ENCODE measurements around the gene PPARD.
A peak's percentile ranks its signal among the peaks of the same experiment; 100 is the strongest.

The PPARD gene

DNA sequence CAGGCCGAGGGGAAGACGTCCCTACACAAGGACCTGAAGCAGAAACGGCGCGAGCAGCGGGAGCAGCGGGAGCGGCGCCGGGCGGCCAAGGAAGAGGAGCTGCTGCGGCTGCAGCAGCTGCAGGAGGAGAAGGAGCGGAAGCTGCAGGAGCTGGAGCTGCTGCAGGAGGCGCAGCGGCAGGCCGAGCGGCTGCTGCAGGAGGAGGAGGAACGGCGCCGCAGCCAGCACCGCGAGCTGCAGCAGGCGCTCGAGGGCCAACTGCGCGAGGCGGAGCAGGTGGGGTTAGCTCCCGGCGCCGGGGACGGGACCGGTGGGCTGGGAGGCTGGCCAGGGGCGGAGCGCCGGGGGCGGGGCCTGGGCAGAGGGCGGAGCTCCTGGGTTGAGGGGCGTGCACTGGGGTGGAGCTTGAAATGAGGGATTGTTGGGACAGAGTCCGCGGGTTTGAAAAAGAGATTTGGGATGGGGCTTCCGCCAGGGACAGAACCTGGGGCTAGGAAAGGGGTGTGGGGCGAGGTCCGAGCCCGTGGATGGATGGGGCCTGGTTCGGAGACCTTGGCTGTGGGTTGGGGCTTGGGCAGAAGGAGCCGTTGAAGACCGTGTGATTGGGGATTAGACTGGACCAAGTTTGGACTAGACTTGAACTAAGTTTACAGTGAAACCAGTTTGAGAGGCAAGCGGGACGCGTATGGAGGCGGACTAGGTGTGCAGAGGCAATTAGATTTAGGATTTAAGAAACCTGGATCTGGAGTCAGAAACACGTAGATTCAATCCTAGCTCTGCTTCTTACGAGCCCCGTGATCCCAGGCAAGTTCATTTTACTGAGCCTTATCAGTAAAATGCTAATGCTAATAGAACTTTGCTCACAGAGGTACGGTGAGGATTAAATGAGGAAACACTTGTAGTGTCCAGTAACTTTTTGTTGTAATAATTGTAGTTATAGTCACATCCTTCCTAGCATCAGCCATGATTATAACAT is 23.9 kb upstream of the PPARD start:
- TF ChIP-seq SIN3A (IDR thresholded peaks at IDR 0.05; ENCODE audit: borderline replicate concordance, insufficient read depth, low read length), result no peak
- peak; percentile 39 for TF ChIP-seq FOXP2 (optimal IDR thresholded peaks at IDR 0.05; ENCODE audit: borderline replicate concordance, extremely low read depth, extremely low read length, insufficient read depth)
- TF ChIP-seq POLR2AphosphoS5 (IDR thresholded peaks at IDR 0.05; ENCODE audit: low read depth, low read length), result peak; percentile 79
- TF ChIP-seq, protein P1, sequence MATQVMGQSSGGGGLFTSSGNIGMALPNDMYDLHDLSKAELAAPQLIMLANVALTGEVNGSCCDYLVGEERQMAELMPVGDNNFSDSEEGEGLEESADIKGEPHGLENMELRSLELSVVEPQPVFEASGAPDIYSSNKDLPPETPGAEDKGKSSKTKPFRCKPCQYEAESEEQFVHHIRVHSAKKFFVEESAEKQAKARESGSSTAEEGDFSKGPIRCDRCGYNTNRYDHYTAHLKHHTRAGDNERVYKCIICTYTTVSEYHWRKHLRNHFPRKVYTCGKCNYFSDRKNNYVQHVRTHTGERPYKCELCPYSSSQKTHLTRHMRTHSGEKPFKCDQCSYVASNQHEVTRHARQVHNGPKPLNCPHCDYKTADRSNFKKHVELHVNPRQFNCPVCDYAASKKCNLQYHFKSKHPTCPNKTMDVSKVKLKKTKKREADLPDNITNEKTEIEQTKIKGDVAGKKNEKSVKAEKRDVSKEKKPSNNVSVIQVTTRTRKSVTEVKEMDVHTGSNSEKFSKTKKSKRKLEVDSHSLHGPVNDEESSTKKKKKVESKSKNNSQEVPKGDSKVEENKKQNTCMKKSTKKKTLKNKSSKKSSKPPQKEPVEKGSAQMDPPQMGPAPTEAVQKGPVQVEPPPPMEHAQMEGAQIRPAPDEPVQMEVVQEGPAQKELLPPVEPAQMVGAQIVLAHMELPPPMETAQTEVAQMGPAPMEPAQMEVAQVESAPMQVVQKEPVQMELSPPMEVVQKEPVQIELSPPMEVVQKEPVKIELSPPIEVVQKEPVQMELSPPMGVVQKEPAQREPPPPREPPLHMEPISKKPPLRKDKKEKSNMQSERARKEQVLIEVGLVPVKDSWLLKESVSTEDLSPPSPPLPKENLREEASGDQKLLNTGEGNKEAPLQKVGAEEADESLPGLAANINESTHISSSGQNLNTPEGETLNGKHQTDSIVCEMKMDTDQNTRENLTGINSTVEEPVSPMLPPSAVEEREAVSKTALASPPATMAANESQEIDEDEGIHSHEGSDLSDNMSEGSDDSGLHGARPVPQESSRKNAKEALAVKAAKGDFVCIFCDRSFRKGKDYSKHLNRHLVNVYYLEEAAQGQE (IDR thresholded peaks at IDR 0.05; ENCODE audit: insufficient read depth in 1 of 2, low read depth in 2 of 2, low read length in 2 of 2), result no peak
- TF ChIP-seq TAF1 (IDR thresholded peaks at IDR 0.05; ENCODE audit: borderline replicate concordance, insufficient read depth, low read length), result peak; percentile 80; the same call in 1 of the 2 replicates

DNA sequence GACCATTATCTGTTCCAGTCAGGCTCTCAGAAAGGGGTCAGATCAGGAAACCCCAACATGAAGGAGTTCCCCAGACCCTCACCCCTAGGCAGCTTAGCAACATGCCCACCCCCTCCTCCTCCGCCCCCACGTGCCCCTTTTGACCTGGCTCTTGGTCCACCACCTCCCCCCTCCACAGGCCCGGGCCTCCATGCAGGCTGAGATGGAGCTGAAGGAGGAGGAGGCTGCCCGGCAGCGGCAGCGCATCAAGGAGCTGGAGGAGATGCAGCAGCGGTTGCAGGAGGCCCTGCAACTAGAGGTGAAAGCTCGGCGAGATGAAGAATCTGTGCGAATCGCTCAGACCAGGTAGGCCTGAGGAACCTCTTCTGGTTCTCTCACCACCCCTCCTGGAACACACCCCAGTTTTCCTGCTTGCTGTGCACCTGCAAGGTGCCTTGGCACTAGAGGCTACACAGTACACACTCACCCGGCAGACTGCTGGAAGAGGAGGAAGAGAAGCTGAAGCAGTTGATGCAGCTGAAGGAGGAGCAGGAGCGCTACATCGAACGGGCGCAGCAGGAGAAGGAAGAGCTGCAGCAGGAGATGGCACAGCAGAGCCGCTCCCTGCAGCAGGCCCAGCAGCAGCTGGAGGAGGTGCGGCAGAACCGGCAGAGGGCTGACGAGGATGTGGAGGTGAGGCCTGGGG is 22.9 kb upstream of the PPARD start:
- TF ChIP-seq FOXP2 (optimal IDR thresholded peaks at IDR 0.05; ENCODE audit: borderline replicate concordance, extremely low read depth, extremely low read length, insufficient read depth) (no peak), TAF1 (IDR thresholded peaks at IDR 0.05; ENCODE audit: borderline replicate concordance, insufficient read depth, low read length) (no peak), SIN3A (IDR thresholded peaks at IDR 0.05; ENCODE audit: borderline replicate concordance, insufficient read depth, low read length) (no peak), POLR2AphosphoS5 (IDR thresholded peaks at IDR 0.05; ENCODE audit: low read depth, low read length) (no peak)

DNA sequence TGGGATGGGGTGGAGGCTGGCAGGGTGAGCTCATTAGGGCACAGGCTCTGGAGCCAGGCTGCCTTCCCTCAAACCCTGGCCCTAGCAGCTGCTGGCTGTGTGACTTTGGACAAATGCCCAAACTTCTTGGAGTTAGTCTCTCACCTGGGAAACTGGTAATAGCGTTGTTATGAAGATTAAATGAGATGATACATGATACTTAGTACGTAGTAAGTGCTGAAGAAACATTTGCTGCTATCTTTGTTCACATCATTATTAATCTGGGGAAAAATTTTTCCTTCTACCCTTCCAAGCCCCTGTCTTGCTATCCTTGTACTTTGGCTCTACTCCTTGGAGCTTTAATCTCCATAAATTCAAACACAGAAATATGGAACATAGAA is 22.3 kb upstream of the PPARD start:
- TF ChIP-seq, protein P1 (IDR thresholded peaks at IDR 0.05; ENCODE audit: insufficient read depth in 1 of 2, low read depth in 2 of 2, low read length in 2 of 2), result no peak
- TF ChIP-seq POLR2AphosphoS5 (IDR thresholded peaks at IDR 0.05; ENCODE audit: low read depth, low read length) (no peak), FOXP2 (optimal IDR thresholded peaks at IDR 0.05; ENCODE audit: borderline replicate concordance, extremely low read depth, extremely low read length, insufficient read depth) (no peak), SIN3A (IDR thresholded peaks at IDR 0.05; ENCODE audit: borderline replicate concordance, insufficient read depth, low read length) (no peak), TAF1 (IDR thresholded peaks at IDR 0.05; ENCODE audit: borderline replicate concordance, insufficient read depth, low read length) (no peak)

DNA sequence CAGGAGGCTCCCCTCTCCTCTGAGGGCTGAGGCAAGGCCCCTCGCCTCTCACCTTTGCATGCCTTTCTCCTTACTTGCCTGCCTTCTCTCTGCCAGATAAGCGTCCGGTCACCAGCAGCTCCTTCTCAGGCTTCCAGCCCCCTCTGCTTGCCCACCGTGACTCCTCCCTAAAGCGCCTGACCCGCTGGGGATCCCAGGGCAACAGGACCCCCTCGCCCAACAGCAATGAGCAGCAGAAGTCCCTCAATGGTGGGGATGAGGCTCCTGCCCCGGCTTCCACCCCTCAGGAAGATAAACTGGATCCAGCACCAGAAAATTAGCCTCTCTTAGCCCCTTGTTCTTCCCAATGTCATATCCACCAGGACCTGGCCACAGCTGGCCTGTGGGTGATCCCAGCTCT is 21.3 kb upstream of the PPARD start:
- TF ChIP-seq SIN3A (IDR thresholded peaks at IDR 0.05; ENCODE audit: borderline replicate concordance, insufficient read depth, low read length) (no peak), FOXP2 (optimal IDR thresholded peaks at IDR 0.05; ENCODE audit: borderline replicate concordance, extremely low read depth, extremely low read length, insufficient read depth) (no peak), POLR2AphosphoS5 (IDR thresholded peaks at IDR 0.05; ENCODE audit: low read depth, low read length) (no peak), TAF1 (IDR thresholded peaks at IDR 0.05; ENCODE audit: borderline replicate concordance, insufficient read depth, low read length) (no peak)
- TF ChIP-seq, protein P1 (IDR thresholded peaks at IDR 0.05; ENCODE audit: insufficient read depth in 1 of 2, low read depth in 2 of 2, low read length in 2 of 2), result no peak

DNA sequence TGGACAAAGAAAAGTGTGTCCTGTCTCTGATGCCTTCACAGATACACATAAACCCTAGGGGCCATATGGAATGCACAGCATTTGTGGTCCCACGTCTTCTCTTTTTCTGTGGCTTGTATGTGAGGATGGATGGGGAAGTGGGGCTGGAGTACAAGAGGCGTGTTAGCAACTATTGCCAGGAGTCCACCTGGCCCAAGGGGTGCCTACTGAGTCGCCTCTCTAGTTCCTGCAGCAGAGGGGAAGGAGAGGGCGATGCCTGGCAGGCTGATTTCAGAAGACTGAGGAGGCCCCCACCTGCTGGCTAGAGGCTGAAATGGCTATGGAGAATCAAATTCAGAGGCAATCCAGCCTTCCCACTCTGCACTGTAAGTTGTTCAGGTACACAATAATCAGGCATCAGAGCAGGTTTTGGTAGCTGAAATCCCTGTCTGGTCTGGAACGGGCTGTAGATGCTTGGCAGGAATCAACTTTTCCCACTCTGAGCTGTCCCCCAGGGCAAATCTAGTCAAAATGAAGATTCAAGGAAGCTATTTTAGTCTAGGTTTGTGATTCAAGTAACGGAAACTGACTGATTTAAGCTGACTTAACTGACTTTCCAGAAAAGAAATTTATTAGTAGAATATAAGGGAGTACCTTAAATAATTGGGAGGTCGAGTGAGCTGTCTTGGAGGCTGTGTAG is 14.9 kb upstream of the PPARD start:
- TF ChIP-seq TAF1 (IDR thresholded peaks at IDR 0.05; ENCODE audit: borderline replicate concordance, insufficient read depth, low read length) (no peak), POLR2AphosphoS5 (IDR thresholded peaks at IDR 0.05; ENCODE audit: low read depth, low read length) (no peak), FOXP2 (optimal IDR thresholded peaks at IDR 0.05; ENCODE audit: borderline replicate concordance, extremely low read depth, extremely low read length, insufficient read depth) (no peak), SIN3A (IDR thresholded peaks at IDR 0.05; ENCODE audit: borderline replicate concordance, insufficient read depth, low read length) (no peak)
- TF ChIP-seq, protein P1 (IDR thresholded peaks at IDR 0.05; ENCODE audit: insufficient read depth in 1 of 2, low read depth in 2 of 2, low read length in 2 of 2), result no peak

Data from PFSK-1 (cell line).